Hepatocyte (in vitro differentiated cells): Measurements from ENCODE around the gene MORC3.

ENCODE experiments used
- CTCF ChIP-seq: fragments of 200-600 bp; sonication (generic); IDR thresholded peaks from 2 replicates; pipeline ENCODE4 v1.5.1; 2016; ENCODE audit warnings: antibody characterized with exemption, mild to moderate bottlenecking; ENCODE audit not compliant: poor library complexity
- EZH2 ChIP-seq: fragments of 200-600 bp; sonication (generic); IDR thresholded peaks from 2 replicates; pipeline ENCODE4 v1.6.1; 2016; ENCODE audit warnings: antibody characterized with exemption, mild to moderate bottlenecking, borderline replicate concordance
- EZH2phosphoT487 ChIP-seq: fragments of 200-600 bp; sonication (generic); IDR thresholded peaks from one replicate; pipeline ENCODE4 v1.6.1; 2018; ENCODE audit warnings: antibody characterized with exemption, mild to moderate bottlenecking, low read depth, moderate library complexity; ENCODE audit not compliant: unreplicated experiment, severe bottlenecking

DNA sequence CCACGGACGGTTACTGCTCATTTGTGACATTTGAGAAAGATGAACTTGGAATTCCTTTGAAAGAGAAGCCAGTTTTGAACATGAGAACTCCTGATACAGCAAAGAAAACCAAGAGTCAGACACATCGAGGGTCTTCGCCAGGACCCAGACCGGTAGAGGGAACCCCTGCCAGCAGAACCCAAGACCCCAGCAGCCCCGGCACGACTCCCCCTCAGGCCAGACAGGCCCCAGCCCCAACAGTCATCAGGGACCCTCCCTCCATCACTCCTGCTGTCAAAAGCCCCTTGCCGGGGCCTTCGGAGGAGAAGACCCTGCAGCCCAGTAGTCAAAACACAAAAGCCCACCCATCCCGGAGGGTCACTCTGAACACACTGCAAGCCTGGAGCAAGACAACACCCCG, 92.9 kb downstream of the MORC3 start:
- TF ChIP-seq CTCF (no peak), EZH2phosphoT487 (no peak), EZH2 (no peak)
